Body of pancreas (tissue), 4 donors: ENCODE data around the gene FADS6. TPM values are rescaled to one million over a fixed set of nuclear protein-coding genes. Genes with fewer than 3 reads are reported as not detected.

Experiments
- ATAC-seq: fragments of 150-250 bp; one replicate; pipeline ENCODE4 v1.9.1; 2016
- DNase-seq, 4 donors: peaks; one replicate each; pipeline ENCODE4 v3.0.0-alpha.2; 2019
- H3K27ac ChIP-seq, 4 donors: fragments of 200-600 bp; sonication (generic); 1 replicate in 3 of 4; 2 replicates in 1 of 4; pipeline versions ENCODE4 v1.5.1 to v1.6.1; 2016 to 2019; ENCODE audit warnings: mild to moderate bottlenecking in 1 of 4, mixed read lengths in 1 of 4, moderate library complexity in 1 of 4
- H3K27me3 ChIP-seq, 2 donors: fragments of 200-600 bp; sonication (generic); one replicate each; pipeline ENCODE4 v1.6.0; 2016; ENCODE audit warnings: mild to moderate bottlenecking in 1 of 2
- H3K36me3 ChIP-seq, 2 donors: fragments of 200-600 bp; sonication (generic); replicated peaks in 1 of 2; 2 replicates each; pipeline ENCODE4 v1.5.1; 2016; ENCODE audit warnings: low read depth in 2 of 2; ENCODE audit not compliant: insufficient read depth in 1 of 2
- H3K4me1 ChIP-seq: fragments of 200-600 bp; sonication (generic); one replicate; pipeline ENCODE4 v1.6.0; 2016
- H3K4me3 ChIP-seq, 2 donors: fragments of 200-600 bp; sonication (generic); 1 replicate in 1 of 2; 2 replicates in 1 of 2; pipeline ENCODE4 v1.5.1; 2016 to 2019
- H3K9me3 ChIP-seq, 3 donors: fragments of 200-600 bp; sonication (generic); 1 replicate in 2 of 3; 2 replicates in 1 of 3; pipeline ENCODE4 v1.5.1; 2016
- POLR2A ChIP-seq, 3 donors: fragments of 450-650 bp; IDR thresholded peaks; one replicate each; pipeline ENCODE4 v1.6.1; 2016; ENCODE audit warnings: antibody characterized with exemption in 3 of 3, mild to moderate bottlenecking in 2 of 3
- WGBS, 2 donors: methylation state at CpG; one replicate each; pipeline ENCODE4 v1.1.5; 2017; 5-methylcytosine and 5-hydroxymethylcytosine counted together
- intact Hi-C: fragments of 100-400 bp; cut with DNase I; formaldehyde crosslinking; loops from one replicate; pipeline ENCODE4 v1.15.1; 2023
- total RNA-seq, 2 donors: library from RNA; depleted of rRNA; stranded (reverse); fragments of >200 nt; gene quantifications; one replicate each; pipeline ENCODE4 v1.1.0, GENCODE V29; 2016
- TF ChIP-seq, protein P1 (sequence below), 7 experiments: fragments of 450-650 bp in 4 of 7; fragments of 200-600 bp in 3 of 7; sonication (generic) in 3 of 7; IDR thresholded peaks; one replicate each; pipeline ENCODE4 v1.5.1; 2016 to 2019; ENCODE audit warnings: antibody characterized with exemption in 7 of 7

FADS6 gene
- total RNA-seq, 2 donors from 2014 or later: not detected

DNA sequence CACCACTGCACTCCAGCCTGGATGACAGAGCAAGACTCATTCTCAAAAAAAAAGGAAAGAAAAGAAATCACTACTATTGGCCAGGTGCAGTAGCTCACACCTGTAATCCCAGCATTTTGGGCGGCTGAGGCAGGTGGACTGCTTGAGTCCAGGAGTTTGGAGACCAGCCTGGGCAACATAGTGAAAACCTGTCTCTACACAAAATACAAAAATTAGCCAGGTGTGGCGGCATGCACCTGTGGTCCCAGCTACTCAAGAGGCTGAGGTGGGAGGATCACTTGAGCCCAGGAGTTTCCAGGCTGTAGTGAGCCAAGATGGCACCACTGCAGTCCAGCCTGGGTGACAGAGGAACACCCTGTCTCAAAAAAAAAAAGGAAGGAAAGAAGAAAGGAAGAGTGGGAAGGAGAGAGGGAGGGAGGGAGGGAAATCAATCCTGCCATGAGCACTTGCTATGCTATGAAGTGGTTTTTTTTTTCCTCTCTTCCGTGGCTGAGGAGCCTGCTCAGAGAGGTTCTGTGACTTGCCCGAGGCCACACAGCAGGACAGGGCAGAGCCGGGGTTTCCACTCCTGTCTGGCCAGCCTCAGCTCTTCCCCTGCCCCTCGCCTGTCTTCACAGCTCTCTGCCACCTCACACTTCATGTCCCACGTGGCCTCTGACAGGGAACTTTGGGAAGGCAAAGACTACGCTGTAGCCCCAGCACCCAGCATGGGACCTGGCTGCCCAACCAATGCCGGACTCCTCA lies 44.6 kb downstream of the FADS6 start:
- TF ChIP-seq, protein P1, sequence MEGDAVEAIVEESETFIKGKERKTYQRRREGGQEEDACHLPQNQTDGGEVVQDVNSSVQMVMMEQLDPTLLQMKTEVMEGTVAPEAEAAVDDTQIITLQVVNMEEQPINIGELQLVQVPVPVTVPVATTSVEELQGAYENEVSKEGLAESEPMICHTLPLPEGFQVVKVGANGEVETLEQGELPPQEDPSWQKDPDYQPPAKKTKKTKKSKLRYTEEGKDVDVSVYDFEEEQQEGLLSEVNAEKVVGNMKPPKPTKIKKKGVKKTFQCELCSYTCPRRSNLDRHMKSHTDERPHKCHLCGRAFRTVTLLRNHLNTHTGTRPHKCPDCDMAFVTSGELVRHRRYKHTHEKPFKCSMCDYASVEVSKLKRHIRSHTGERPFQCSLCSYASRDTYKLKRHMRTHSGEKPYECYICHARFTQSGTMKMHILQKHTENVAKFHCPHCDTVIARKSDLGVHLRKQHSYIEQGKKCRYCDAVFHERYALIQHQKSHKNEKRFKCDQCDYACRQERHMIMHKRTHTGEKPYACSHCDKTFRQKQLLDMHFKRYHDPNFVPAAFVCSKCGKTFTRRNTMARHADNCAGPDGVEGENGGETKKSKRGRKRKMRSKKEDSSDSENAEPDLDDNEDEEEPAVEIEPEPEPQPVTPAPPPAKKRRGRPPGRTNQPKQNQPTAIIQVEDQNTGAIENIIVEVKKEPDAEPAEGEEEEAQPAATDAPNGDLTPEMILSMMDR (IDR thresholded peaks at IDR 0.05): no peak
- no peak for TF ChIP-seq POLR2A (IDR thresholded peaks at IDR 0.05)
- DNase-seq (no peak), ATAC-seq (no peak)
- Histone ChIP-seq H3K27ac (no peak overlapping the region), H3K4me3 (no peak overlapping the region), H3K36me3 (no peaks in the 10 kb centered on the region), H3K9me3 (no peaks in the 10 kb centered on the region), H3K4me1 (peaks cover 10% of the 10 kb centered on the region), H3K27me3 (peaks cover 0 to 13% of the 10 kb centered on the region in 2 donors)
- intact Hi-C loops: no loop called here
- WGBS, 2 donors: 55 to 61% methylated on average over 9 of the region's 9 CpGs

DNA sequence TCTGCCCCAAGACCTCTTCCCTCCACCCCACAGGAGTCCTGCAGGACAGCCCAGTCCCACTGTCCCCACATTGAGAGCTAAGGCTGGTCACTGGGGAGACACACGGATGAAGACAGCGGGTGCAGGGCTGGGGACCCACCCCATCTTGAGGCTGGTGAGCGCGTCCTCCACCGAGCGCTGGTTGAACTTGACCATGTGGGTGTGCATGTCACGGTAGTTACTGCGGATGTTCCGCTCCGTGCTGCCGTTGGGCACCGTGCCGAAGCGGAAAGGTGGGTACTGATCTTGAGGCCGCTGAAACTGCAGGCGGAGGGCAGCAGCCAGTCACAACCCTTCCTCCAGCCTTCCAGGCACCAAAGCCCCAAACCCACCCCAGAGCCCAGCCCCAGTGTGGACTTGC lies 46.8 kb downstream of the FADS6 start:
- 89 to 98% methylated on average over 16 of the region's 16 CpGs for WGBS, 2 donors
- Histone ChIP-seq H3K27ac (no peak overlapping the region), H3K36me3 (no peaks in the 10 kb centered on the region), H3K27me3 (peaks cover 0 to 5% of the 10 kb centered on the region in 2 donors), H3K4me1 (peaks cover 9% of the 10 kb centered on the region), H3K4me3 (no peak overlapping the region), H3K9me3 (no peaks in the 10 kb centered on the region)
- TF ChIP-seq, protein P1 (IDR thresholded peaks at IDR 0.05): no peak
- TF ChIP-seq POLR2A (IDR thresholded peaks at IDR 0.05): no peak
- ATAC-seq (no peak), DNase-seq (no peak)
- intact Hi-C loops: no loop called here

- H3K4me3 ChIP-seq: no peak overlapping the region
- intact Hi-C loops: no loop called here
- no peak for DNase-seq
- H3K27ac ChIP-seq: no peak overlapping the region
- no peaks in the 10 kb centered on the region for H3K36me3 ChIP-seq
- no peak for ATAC-seq
- 35 to 44% methylated on average over 13 to 26 of the region's 26 CpGs for WGBS, 2 donors
- peaks cover 9% of the 10 kb centered on the region for H3K4me1 ChIP-seq
- H3K9me3 ChIP-seq: no peaks in the 10 kb centered on the region
- TF ChIP-seq, protein P1 (IDR thresholded peaks at IDR 0.05): no peak
- no peak for TF ChIP-seq POLR2A (IDR thresholded peaks at IDR 0.05)
- H3K27me3 ChIP-seq: no peaks in the 10 kb centered on the region
These were observed 50.1 kb downstream of the FADS6 start for GRCh38 chr17:74843352-74843627.

DNA sequence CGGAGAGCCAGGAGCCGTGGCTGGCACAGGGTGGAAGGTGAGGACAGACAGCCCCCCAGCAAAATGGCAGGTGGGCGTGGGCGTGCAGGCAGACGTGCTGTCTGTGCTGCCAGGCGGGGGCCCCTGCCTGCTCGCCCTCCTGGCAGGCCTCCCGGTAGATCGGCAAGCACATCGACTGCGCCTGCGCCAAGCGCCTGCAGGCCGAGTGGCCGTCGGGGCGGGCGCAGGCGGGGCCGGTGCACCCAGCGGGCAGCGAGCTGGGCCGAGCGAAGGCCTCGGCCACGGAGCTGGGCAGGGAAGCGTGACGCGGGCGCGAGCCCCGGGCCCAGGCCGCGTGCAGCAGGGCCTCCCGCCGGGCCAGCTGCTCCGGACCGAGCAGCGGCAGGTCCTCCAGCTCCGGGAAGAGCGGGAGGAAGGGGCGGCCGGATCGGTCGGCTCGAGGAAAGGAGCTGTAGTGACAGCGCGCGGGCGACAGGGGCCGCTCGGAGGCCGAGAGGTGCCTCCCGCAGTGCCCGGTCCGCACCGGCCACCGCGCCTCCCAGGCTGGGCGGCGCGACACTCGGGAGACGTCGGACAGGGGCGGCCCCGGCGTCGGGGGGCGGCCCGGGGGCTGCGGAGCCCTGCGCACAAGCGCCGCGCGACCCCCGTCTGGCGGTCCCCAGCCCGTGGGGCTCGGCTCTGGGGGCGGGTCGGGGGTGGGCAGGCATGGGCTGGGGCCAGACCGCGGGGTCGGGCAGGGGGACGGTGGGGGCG lies 50.7 kb downstream of the FADS6 start:
- 2 to 3% methylated on average over 11 to 60 of the region's 88 CpGs for WGBS, 2 donors
- intact Hi-C loops: no loop called here

More for the DNA sequence above, 50.7 kb downstream of the FADS6 start:
- H3K4me1 ChIP-seq: peaks cover 9% of the 10 kb centered on the region
- no peak overlapping the region for H3K4me3 ChIP-seq
- H3K27me3 ChIP-seq: no peaks in the 10 kb centered on the region
- H3K36me3 ChIP-seq: no peaks in the 10 kb centered on the region
- no peaks in the 10 kb centered on the region for H3K9me3 ChIP-seq
- TF ChIP-seq, protein P1 (IDR thresholded peaks at IDR 0.05): peak; percentile 21 to 71 (median 50)
- TF ChIP-seq POLR2A (IDR thresholded peaks at IDR 0.05): no peak
- H3K27ac ChIP-seq: no peak overlapping the region
- peak; percentile 86 for ATAC-seq
- peak; percentile 69 to 81 (median 79) for DNase-seq
